GM12891 (cell line): ENCODE results near the gene SHCBP1L.

Source experiments
- POLR2A ChIP-seq: IDR thresholded peaks from 2 replicates; pipeline ENCODE4 v1.6.1; 2011; ENCODE audit warnings: low read depth, low read length, control low read depth
- POLR2AphosphoS5 ChIP-seq: IDR thresholded peaks from 2 replicates; pipeline ENCODE4 v1.6.1; 2011; ENCODE audit warnings: low read depth, low read length, control low read depth

- TF ChIP-seq POLR2AphosphoS5 (no peak), POLR2A (no peak)
Measured at GRCh38 chr1:182965861-182966260, 12.9 kb upstream of the SHCBP1L start.
